PC-3 (cell line): ENCODE data around the gene JPH3.

Experiments used
- CTCF ChIP-seq: fragments of 300-600 bp; sonication (generic); conservative IDR thresholded peaks from 2 replicates; pipeline ENCODE4 v1.5.1; 2017; ENCODE audit warnings: antibody characterized with exemption, low read depth, mild to moderate bottlenecking, low read length
- EZH2 ChIP-seq: fragments of 300-600 bp; sonication (generic); IDR thresholded peaks from one replicate; pipeline ENCODE4 v1.6.1; 2017; ENCODE audit warnings: antibody characterized with exemption, mild to moderate bottlenecking, low read length; ENCODE audit not compliant: unreplicated experiment
- EZH2phosphoT487 ChIP-seq: fragments of 300-600 bp; sonication (generic); IDR thresholded peaks from 2 replicates; pipeline ENCODE4 v1.6.1; 2018; ENCODE audit warnings: mild to moderate bottlenecking, antibody characterized with exemption, low read length, borderline replicate concordance

DNA sequence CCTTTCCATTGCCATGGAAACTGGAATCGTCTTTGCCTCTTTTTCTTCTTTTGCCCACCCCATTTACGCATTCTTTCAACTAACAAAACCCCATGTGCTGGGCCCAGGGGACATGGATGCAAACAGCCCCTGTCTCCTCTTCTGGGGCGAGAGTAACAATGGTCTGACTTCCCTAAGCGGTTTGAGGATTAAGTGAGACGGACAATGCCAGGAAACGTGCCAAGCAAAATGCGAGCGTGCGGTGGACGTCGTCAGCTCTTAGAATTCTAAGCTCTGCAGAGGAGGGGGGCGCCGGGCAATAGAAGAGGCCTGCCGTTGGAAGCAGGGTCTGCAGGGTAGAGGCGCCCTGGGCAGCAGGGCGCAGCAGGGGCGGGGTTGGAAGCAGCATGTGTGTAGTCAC, 42.4 kb upstream of the JPH3 start:
- TF ChIP-seq CTCF (no peak), EZH2 (no peak), EZH2phosphoT487 (no peak)
